GM21619 (cell line): ENCODE results near the gene SERAC1.

Experiments
- ATAC-seq: cut with Tn5 transposase; IDR thresholded peaks from one replicate; pipeline ENCODE4 v1.9.1; 2021; ENCODE audit not compliant: unreplicated experiment

The SERAC1 gene

GRCh38 chr6:158060455-158061360 is 107.4 kb downstream of the SERAC1 start:
- no peak for ATAC-seq
